ENCODE measurements around the gene PLA2G4E. TPM values are rescaled to one million over a fixed set of nuclear protein-coding genes. Genes with fewer than 3 reads are reported as not detected.
A peak's percentile ranks its signal among the peaks of the same experiment; 100 is the strongest.

PLA2G4E gene
- total RNA-seq, 1 experiment from 2014 or later, result not detected

- DNase-seq (ENCODE audit: low read depth), result no peak
Measured at GRCh38 chr15:42050484-42051255, 29.8 kb upstream of the PLA2G4E start.

GRCh38 chr15:42048821-42049200 is 28.0 kb upstream of the PLA2G4E start:
- DNase-seq (ENCODE audit: low read depth), result no peak

GRCh38 chr15:42048080-42048820 is 27.4 kb upstream of the PLA2G4E start:
- DNase-seq (ENCODE audit: low read depth), result no peak

GRCh38 chr15:42046597-42046996 is 25.8 kb upstream of the PLA2G4E start:
- DNase-seq (ENCODE audit: low read depth), result no peak

- no peak for DNase-seq (ENCODE audit: low read depth)
Measured at GRCh38 chr15:42045211-42045615, 24.4 kb upstream of the PLA2G4E start.

GRCh38 chr15:42042602-42043400 is 22.0 kb upstream of the PLA2G4E start:
- DNase-seq (ENCODE audit: low read depth), result no peak

- DNase-seq (ENCODE audit: low read depth), result no peak
Measured at GRCh38 chr15:42038401-42038800, 17.6 kb upstream of the PLA2G4E start.

GRCh38 chr15:42037656-42038055 is 16.8 kb upstream of the PLA2G4E start:
- DNase-seq (ENCODE audit: low read depth), result peak; percentile 28

GRCh38 chr15:42036966-42037365 is 16.1 kb upstream of the PLA2G4E start:
- DNase-seq (ENCODE audit: low read depth), result no peak

- DNase-seq (ENCODE audit: low read depth), result no peak
Measured at GRCh38 chr15:42036112-42036905, 15.5 kb upstream of the PLA2G4E start.

GRCh38 chr15:42035435-42035761 is 14.6 kb upstream of the PLA2G4E start:
- peak; percentile 27 for DNase-seq (ENCODE audit: low read depth)

- DNase-seq (ENCODE audit: low read depth), result no peak
Measured at GRCh38 chr15:42034628-42035434, 14.0 kb upstream of the PLA2G4E start.

- no peak for DNase-seq (ENCODE audit: low read depth)
Measured at GRCh38 chr15:42033214-42033873, 12.5 kb upstream of the PLA2G4E start.

- DNase-seq (ENCODE audit: low read depth), result no peak
Measured at GRCh38 chr15:42032376-42033213, 11.8 kb upstream of the PLA2G4E start.

- no peak for DNase-seq (ENCODE audit: low read depth)
Measured at GRCh38 chr15:42031198-42031915, 10.5 kb upstream of the PLA2G4E start.

GRCh38 chr15:42027521-42027920 is 6.7 kb upstream of the PLA2G4E start:
- DNase-seq (ENCODE audit: low read depth), result no peak

- no peak for DNase-seq (ENCODE audit: low read depth)
Measured at GRCh38 chr15:42024303-42024702, 3.5 kb upstream of the PLA2G4E start.

GRCh38 chr15:42021593-42021992 is 751 bp upstream of the PLA2G4E start:
- no peak for DNase-seq (ENCODE audit: low read depth)
